Neural progenitor cell (in vitro differentiated cells): ENCODE measurements around the gene FMN1.

Source experiments
- EZH2 ChIP-seq: fragments of 200-600 bp; sonication (generic); IDR thresholded peaks from 2 replicates; pipeline ENCODE4 v1.6.1; 2017; ENCODE audit warnings: antibody characterized with exemption, mild to moderate bottlenecking, moderate library complexity
- EZH2phosphoT487 ChIP-seq: fragments of 200-600 bp; sonication (generic); IDR thresholded peaks from 2 replicates; pipeline ENCODE4 v1.6.1; 2017; ENCODE audit warnings: antibody characterized with exemption
- TF ChIP-seq, protein P1 (sequence below): fragments of 200-600 bp; sonication (generic); IDR thresholded peaks from 2 replicates; pipeline ENCODE4 v1.5.1; 2017; ENCODE audit warnings: antibody characterized with exemption, mild to moderate bottlenecking

DNA sequence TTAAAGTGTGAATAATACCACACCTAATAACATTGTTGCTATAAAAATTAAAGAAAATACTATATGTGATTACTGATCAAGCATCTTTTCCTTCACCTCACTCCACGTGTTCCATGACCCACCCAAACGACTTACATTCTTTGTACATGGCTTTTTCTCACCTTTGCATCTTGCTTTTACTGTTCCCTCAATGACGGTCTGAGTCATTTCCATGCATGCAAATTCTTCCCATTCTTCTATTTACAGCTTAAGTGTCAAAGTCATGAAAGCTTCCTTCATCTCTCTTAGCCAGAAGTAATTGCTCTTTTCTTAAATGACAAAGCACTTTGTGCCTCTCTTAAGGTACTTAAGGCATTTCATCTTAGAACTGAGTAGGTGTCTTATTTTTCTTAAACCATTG is 412.7 kb downstream of the FMN1 start:
- TF ChIP-seq, protein P1, sequence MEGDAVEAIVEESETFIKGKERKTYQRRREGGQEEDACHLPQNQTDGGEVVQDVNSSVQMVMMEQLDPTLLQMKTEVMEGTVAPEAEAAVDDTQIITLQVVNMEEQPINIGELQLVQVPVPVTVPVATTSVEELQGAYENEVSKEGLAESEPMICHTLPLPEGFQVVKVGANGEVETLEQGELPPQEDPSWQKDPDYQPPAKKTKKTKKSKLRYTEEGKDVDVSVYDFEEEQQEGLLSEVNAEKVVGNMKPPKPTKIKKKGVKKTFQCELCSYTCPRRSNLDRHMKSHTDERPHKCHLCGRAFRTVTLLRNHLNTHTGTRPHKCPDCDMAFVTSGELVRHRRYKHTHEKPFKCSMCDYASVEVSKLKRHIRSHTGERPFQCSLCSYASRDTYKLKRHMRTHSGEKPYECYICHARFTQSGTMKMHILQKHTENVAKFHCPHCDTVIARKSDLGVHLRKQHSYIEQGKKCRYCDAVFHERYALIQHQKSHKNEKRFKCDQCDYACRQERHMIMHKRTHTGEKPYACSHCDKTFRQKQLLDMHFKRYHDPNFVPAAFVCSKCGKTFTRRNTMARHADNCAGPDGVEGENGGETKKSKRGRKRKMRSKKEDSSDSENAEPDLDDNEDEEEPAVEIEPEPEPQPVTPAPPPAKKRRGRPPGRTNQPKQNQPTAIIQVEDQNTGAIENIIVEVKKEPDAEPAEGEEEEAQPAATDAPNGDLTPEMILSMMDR: no peak
- no peak for TF ChIP-seq EZH2phosphoT487
- TF ChIP-seq EZH2: no peak
